Measurements from ENCODE around the gene STIL. TPM values are rescaled to one million over a fixed set of nuclear protein-coding genes. Genes with fewer than 3 reads are reported as not detected.

STIL gene
- total RNA-seq, 1 experiment from 2014 or later, result 16.6 TPM

GRCh38 chr1:47249755-47250154 is 64.2 kb downstream of the STIL start:
- in situ Hi-C loops (cut with HindIII; ENCODE audit: low pct_unique_long_range_greater_than_20kb, low sequenced_read_pairs), result no loop called here

DNA sequence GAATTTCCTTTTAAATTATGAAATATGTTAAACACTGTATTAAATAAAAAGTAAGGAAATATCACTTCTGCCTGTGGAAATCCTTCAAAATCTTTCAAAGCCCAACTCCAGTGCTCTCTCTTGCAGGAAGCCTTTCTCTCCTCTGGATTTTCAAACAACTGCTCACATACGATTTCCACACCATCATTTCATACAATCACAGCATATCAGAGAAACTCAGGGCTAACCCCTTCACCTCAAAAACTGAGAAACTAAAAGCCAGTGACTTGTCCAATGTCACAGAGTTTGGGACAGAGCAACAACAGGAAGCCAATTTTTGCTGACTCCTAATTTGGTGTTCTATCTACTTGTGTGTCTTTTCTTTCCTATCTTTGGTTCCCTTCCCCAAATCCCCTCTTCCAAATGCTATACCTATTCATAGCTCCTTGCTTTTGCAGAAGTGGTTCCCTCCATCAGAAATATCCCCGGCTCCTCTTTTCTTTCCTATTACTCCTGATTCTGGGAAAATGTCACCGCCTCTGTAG is 69.5 kb downstream of the STIL start:
- DNase-seq (ENCODE audit: low read depth), result no peak
- in situ Hi-C loops (cut with HindIII; ENCODE audit: low pct_unique_long_range_greater_than_20kb, low sequenced_read_pairs), result no loop called here

More at GRCh38 chr1:47249755-47250154, 64.2 kb downstream of the STIL start:
- DNase-seq (ENCODE audit: low read depth), result no peak

- in situ Hi-C loops (cut with HindIII; ENCODE audit: low pct_unique_long_range_greater_than_20kb, low sequenced_read_pairs), result no loop called here
Observed at GRCh38 chr1:47243910-47244309, 70.0 kb downstream of the STIL start.

GRCh38 chr1:47241114-47242113 is 72.5 kb downstream of the STIL start:
- no peak for DNase-seq (ENCODE audit: low read depth)
- in situ Hi-C loops (cut with HindIII; ENCODE audit: low pct_unique_long_range_greater_than_20kb, low sequenced_read_pairs), result no loop called here

More at GRCh38 chr1:47243910-47244309, 70.0 kb downstream of the STIL start:
- DNase-seq (ENCODE audit: low read depth), result no peak

- no peak for DNase-seq (ENCODE audit: low read depth)
- in situ Hi-C loops (cut with HindIII; ENCODE audit: low pct_unique_long_range_greater_than_20kb, low sequenced_read_pairs), result no loop called here
Observed at GRCh38 chr1:47238935-47239592, 74.9 kb downstream of the STIL start.

- in situ Hi-C loops (cut with HindIII; ENCODE audit: low pct_unique_long_range_greater_than_20kb, low sequenced_read_pairs), result no loop called here
Observed at GRCh38 chr1:47235806-47236205, 78.1 kb downstream of the STIL start.

GRCh38 chr1:47235241-47235681 is 78.7 kb downstream of the STIL start:
- DNase-seq (ENCODE audit: low read depth), result no peak
- in situ Hi-C loops (cut with HindIII; ENCODE audit: low pct_unique_long_range_greater_than_20kb, low sequenced_read_pairs), result no loop called here

More at GRCh38 chr1:47235806-47236205, 78.1 kb downstream of the STIL start:
- no peak for DNase-seq (ENCODE audit: low read depth)

DNA sequence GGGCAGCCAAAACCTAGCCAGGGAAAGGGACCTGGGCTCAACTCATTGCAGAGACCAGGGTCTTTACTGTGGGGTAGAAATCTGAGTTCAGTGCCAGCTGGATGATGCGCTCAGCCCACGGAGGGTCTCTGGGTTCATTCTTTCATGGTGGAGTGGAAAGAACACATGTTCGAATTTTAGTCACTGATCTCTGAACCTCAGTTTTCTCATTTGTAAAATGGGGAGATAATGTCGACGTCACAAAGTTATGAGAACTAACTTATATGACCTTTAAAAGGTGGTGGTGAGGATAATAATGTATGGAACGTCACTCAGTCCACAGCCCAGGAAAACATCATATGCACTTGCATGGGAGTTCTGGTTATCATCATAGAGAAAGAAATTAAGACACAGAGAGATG is 80.8 kb downstream of the STIL start:
- in situ Hi-C loops (cut with HindIII; ENCODE audit: low pct_unique_long_range_greater_than_20kb, low sequenced_read_pairs), result no loop called here
- DNase-seq (ENCODE audit: low read depth), result no peak

GRCh38 chr1:47232187-47232874 is 81.6 kb downstream of the STIL start, which contains the start of gene TAL1:
Gene TAL1 (minus strand): TSS chr1:47232225. CDS start chr1:47225888, 6,337 bp downstream.
- in situ Hi-C loops (cut with HindIII; ENCODE audit: low pct_unique_long_range_greater_than_20kb, low sequenced_read_pairs), result no loop called here
- no peak for DNase-seq (ENCODE audit: low read depth)

DNA sequence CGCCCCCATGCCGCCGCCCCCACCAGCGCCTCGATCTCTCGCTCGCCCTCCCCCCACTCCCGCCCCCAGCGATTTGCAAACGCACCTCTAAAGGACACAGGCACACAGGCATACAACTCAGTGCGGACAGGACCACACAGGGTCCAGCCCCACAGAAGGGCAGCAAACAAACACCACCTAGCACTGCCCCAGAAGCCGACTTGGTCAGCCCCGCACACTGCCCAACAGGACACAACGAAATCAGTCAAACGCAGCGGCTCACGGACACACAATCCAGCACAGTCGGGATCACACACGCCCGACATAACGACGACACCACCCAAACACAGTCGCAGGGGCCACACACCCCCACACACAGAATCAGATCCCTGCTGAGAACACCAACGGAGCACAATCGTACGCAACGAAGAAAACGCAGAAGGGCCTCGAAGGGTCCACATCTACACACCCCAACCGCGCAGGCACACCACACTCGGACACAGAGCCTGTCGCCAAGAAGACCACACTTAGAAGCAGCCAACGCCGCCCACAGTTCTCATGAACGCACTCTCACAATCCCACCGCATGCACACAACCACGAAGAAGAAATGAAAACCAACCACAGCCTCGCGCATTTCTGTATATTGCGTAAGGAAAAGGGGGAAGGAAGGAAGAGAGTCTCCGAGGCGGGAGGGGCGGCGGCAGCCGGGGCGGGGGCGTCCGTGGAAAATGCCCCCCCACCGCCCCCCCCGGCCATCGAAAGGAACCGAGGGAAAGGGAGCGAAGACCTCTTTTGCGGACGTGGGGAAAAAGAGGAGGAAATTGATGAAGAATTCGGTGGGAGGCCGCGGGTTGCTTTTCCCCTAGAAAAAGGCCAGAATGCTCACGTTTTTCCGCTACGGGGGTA is 82.4 kb downstream of the STIL start:
- no peak for DNase-seq (ENCODE audit: low read depth)
- in situ Hi-C loops (cut with HindIII; ENCODE audit: low pct_unique_long_range_greater_than_20kb, low sequenced_read_pairs), result no loop called here

DNA sequence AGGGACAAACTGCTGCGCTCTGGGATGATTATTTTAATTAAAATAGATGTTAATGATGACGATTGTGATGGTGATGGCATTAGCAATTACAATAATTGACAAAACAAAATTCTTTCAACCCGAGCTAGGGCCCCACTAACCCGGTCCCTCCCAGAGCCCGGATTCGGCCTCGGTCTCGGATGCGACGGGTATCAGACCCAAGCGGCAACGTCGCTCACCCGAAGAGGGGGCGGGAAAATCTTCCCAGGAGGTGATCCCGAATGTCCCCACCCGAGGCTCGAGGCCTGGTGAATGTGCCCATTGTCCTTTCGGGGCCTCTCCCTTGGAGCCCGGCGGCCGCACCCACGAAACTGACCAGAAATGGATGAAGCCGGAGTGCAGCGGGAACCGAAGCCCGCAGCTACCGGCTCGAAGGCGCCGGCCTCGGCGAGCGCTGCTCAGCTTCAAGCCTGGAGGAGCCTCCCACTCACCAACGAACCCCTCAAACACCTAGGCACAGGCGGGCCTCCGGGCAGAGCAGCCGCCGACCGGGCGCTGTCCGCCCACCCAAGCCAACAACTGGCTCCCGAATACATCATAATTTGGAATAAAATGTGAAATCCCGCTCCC is 83.2 kb downstream of the STIL start:
- in situ Hi-C loops (cut with HindIII; ENCODE audit: low pct_unique_long_range_greater_than_20kb, low sequenced_read_pairs), result no loop called here
- DNase-seq (ENCODE audit: low read depth), result no peak

DNA sequence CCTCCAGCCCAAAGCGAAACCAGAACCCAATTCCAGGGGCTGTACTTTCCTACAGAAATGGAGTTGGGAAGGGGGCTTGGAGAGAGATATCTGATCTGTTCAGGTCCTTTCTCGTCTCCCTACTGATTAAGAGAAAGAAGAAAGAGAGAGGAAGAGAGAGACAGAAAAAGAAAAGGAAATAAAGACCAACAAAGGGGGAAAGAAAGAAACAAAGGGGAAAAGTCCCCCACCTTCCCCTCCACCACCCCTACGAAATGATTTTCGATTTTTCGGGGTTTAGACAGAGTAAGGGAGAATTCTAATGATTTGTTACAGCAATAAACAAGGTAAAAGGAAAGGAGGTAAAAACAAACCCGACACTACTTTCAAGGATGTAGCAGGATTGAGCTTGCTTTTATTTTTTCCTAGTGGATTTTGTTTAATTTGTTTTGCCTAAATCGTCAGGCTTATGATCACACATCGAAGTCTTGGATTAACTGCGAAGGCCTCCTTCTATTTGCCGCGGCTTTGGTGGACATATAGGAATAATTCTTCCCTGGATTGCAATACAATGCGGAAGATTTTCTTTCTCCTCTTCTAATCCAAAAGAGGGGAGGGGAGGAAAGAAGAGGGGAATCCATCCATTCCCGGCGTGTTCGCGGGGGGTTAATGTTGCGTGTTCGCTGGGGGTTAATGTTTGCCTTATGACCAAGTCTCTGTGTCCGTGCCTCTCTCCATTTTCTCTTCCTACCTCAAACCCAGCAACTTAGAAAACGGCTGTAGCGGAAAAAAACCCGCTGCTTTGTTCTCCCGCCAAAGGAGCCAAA is 83.9 kb downstream of the STIL start:
- in situ Hi-C loops (cut with HindIII; ENCODE audit: low pct_unique_long_range_greater_than_20kb, low sequenced_read_pairs), result no loop called here
- no peak for DNase-seq (ENCODE audit: low read depth)

DNA sequence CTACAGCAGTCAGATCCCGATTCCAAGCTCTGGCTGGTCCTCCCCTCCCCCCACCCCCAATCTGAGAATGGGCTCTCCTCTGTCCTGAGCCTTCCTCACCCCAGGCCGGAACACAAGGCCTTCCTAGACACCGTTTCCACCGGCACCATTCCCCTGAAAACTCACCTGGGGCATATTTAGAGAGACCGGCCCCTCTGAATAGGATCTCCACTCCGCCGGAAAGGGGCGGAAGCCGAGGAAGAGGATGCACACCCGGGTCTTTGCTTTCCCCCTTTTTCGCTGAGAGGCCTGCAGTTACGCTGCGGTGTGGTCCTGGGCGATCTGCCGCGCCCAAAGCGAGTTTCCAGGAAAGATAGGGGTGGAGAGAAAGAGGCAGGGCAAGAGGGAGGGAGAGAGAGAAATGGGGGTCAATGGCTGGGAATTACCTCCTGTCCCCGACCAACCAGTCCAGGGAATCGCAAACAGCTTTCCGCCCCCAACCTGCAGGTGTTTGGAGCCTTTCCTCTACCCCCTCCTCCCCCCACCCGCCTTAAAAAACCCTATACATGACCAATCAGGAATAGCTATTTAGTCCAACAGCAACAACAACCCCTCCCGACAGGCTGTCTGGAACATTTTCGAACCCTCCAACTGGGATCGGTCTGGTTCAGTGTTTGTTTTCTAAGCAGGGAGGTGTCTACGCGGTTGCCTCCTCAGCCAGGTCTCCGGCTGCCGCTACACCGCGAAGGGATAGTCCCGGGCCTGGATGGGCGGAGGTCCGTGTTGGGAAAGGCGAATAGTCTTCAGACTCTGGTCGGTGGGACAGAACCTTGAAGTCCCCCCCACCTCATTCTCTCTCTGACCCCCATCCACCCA is 84.7 kb downstream of the STIL start:
- no peak for DNase-seq (ENCODE audit: low read depth)
- in situ Hi-C loops (cut with HindIII; ENCODE audit: low pct_unique_long_range_greater_than_20kb, low sequenced_read_pairs), result no loop called here

DNA sequence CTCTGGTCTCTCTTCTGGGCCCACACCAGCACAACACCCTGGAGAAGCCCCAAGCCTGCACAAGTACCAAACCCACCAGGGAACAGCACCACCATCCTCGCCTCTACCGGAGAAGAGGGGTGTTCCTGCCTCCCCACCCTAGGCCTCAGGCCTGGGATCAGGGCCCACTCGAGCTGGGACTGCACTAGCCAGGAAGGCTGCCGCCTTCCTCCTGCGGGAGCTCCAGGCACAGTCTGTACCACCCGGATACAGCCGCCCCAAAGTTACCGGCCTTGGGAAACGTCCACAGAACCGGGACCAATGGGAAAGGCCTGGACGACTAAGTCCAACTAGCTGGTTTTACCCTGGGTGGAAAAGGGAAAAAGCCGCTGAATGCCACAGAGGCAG is 85.3 kb downstream of the STIL start:
- DNase-seq (ENCODE audit: low read depth), result no peak
- in situ Hi-C loops (cut with HindIII; ENCODE audit: low pct_unique_long_range_greater_than_20kb, low sequenced_read_pairs), result no loop called here

DNA sequence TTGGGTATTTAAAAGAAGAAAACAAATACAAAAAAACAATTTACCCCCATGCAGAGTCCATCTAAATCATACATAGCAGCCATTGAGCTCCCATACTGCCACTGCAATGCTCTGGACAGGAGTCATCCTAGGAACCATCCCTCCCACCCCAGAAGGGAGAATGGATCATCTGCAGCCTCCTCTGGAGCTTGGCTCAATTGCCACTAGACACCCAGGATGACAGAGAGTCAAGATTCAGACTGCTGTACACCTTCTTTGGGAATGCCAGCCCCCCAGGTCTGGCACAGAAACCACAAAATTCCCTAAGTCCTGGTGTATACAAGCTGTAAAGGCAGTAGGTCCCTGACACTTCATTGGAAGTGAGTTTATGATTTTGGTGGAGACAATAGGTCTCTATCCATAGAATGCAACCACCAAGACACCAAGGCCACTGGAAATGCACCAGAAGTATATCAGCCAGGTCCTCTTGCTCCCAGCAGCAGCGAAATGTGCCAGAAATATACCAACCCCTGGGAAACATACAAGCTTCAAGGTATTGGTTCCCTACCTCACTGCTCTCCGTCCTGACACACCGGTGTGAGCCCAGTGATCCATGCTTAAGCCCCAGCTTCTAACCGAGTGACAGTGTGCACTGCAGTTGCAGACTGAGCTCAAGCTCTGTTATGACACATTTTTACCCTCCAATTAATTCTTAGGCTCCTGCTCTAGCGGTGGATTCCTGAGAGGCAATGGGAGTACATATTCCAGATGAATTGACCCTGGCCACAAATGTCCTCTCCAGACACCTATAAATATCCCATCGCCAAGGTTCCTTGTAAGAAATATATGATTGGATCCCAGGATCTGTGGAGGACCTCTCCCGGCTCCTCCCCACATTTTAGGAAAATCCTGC is 86.4 kb downstream of the STIL start:
- in situ Hi-C loops (cut with HindIII; ENCODE audit: low pct_unique_long_range_greater_than_20kb, low sequenced_read_pairs), result no loop called here
- no peak for DNase-seq (ENCODE audit: low read depth)
